ENCODE data around the gene MCHR1. TPM values are rescaled to one million over a fixed set of nuclear protein-coding genes. Genes with fewer than 3 reads are reported as not detected.

The MCHR1 gene
- total RNA-seq, 1 donor = under 0.01 TPM

DNA sequence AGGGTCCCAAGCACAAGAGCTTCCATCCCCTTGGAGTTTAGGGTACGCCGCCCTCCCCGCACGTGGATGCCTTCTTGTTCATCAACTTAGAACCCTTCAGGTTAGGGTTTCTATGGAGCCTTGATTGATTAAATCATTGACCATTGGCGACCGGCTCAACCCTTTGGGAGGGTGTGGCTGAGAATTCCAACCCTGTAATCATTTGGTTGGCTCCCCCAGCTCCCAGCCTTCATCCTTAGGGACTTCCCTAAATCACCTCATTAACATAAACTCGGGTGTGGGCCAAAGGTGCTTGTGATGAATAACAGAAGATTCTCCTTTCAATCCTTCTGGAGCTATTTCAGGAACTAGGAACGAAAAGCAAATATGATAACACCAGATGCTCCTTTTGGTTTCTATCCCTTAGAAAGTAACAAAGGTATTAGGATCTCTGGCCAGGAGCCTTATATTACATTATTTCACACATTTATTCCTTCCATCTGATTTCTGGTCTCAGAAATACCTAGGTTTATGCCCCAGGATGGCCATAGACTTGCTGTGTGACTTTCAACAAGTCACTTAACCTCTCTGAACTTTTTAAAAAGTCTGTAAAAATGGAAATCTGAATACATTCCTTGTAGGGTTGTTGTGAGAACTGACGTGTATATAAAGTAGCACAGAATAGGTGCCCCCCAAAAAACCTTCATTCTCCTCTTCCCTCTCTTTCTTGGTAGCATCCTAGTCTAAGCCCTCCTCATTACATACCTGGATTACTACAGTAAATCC, 26.8 kb downstream of the MCHR1 start:
- TF ChIP-seq, protein P1, sequence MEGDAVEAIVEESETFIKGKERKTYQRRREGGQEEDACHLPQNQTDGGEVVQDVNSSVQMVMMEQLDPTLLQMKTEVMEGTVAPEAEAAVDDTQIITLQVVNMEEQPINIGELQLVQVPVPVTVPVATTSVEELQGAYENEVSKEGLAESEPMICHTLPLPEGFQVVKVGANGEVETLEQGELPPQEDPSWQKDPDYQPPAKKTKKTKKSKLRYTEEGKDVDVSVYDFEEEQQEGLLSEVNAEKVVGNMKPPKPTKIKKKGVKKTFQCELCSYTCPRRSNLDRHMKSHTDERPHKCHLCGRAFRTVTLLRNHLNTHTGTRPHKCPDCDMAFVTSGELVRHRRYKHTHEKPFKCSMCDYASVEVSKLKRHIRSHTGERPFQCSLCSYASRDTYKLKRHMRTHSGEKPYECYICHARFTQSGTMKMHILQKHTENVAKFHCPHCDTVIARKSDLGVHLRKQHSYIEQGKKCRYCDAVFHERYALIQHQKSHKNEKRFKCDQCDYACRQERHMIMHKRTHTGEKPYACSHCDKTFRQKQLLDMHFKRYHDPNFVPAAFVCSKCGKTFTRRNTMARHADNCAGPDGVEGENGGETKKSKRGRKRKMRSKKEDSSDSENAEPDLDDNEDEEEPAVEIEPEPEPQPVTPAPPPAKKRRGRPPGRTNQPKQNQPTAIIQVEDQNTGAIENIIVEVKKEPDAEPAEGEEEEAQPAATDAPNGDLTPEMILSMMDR (IDR thresholded peaks at IDR 0.05; ENCODE audit: insufficient read depth, low read length) = no peak
- no peak overlapping the region for H3K4me3 ChIP-seq (ENCODE audit: low read depth, low read length)
- no peak for DNase-seq (ENCODE audit: low read depth)

- H3K4me3 ChIP-seq (ENCODE audit: low read depth, low read length) = no peak overlapping the region
- TF ChIP-seq, protein P1 (IDR thresholded peaks at IDR 0.05; ENCODE audit: insufficient read depth, low read length) = no peak
- DNase-seq (ENCODE audit: low read depth) = no peak
Measured at GRCh38 chr22:40707154-40707553, 27.9 kb downstream of the MCHR1 start.

GRCh38 chr22:40708177-40708576, 28.9 kb downstream of the MCHR1 start:
- DNase-seq (ENCODE audit: low read depth) = no peak
- H3K4me3 ChIP-seq (ENCODE audit: low read depth, low read length) = no peak overlapping the region
- TF ChIP-seq, protein P1 (IDR thresholded peaks at IDR 0.05; ENCODE audit: insufficient read depth, low read length) = no peak

DNA sequence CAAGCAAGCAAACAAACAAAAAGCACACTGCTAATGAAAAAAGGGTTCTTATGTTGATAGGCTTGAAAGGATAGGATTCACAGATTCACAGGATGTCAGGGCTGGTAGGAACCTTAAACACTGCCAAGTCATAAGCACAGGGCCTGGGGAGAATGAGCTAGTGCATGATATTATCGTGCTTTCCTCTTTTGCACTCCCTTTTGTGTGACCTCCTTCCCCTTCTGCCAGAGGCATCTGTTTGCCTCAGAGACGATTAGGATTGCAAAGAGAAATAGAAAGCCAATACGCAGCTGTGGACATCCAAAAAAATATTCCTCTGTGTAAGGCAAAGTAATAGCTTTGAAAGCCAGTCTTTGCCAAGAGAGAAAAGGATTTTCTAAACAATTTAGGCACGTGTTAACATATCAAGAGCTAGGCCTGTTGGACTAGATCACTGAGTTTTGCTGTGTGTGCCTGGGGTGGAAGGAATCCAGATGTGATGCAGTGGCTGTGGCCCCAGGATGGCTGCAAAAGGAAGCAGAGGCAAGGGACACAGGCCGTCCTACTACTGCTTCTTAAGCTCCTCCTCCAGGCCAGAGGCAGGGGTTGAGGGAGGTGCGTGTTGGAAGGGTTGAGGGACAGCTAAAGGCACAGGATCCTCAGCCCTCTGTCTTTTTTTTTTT, 30.6 kb downstream of the MCHR1 start:
- no peak overlapping the region for H3K4me3 ChIP-seq (ENCODE audit: low read depth, low read length)
- TF ChIP-seq, protein P1 (IDR thresholded peaks at IDR 0.05; ENCODE audit: insufficient read depth, low read length) = no peak
- DNase-seq (ENCODE audit: low read depth) = peak; percentile 84

DNA sequence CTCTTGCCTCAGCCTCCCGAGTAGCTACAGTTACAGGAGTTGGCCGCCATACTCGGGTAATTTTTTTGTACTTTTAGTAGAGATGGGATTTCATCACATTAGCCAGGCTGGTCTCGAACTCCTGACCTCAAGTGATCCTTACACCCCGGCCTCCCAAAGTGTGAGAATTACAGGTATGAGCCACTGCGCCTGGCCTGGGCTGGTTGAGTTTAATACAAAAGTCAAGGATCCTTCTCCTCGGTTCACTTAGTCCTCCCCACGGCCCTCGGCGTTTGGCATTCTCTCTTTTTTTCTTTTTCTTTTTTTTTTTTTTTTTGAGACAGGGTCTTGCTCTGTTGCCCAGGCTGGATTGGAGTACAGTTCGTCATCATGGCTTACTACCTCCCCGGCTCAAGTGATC, 33.0 kb downstream of the MCHR1 start:
- no peak overlapping the region for H3K4me3 ChIP-seq (ENCODE audit: low read depth, low read length)
- TF ChIP-seq, protein P1 (IDR thresholded peaks at IDR 0.05; ENCODE audit: insufficient read depth, low read length) = no peak
- no peak for DNase-seq (ENCODE audit: low read depth)

DNA sequence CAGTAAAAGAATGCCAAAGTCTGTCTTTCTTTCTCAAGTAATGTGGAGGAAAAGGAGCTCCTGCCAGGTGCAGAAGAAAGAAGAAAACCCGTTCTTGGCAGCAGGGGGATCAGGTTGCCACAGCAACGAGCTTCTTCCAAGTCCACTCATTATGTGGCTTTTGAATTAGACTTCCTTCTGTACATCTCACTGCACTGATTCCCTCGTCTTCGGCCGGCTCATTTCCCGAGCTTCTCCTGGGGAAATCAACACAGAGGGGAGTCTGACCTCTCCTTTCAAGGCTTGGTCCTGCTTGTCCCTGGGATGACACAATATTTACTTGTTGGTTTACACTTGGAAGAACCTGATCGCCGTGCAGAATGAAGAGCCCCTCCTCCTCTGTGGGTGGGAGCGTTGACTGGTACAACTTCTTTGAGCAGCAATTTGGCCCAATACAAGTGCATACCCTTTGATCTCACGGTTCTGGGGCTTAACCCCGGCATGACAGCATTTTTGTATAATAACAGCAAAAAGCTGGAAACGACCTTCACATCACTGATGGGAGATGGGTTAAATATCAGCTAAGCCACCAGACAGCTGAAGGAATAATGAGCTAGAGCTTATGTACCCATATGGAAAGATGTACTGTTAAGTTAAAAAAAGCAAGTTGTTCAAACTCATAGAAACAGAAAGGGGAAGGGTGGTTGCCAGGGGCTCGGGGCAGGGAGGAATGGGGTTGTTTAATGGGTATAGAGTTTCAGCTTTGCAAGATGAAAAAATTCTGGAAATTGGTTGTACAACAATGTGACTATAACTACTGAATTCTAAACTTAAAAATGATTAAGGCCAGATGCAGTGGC, 35.4 kb downstream of the MCHR1 start:
- TF ChIP-seq, protein P1 (IDR thresholded peaks at IDR 0.05; ENCODE audit: insufficient read depth, low read length) = no peak
- peak; percentile 27 for DNase-seq (ENCODE audit: low read depth)
- H3K4me3 ChIP-seq (ENCODE audit: low read depth, low read length) = no peak overlapping the region
